IMR-90 (cell line): Measurements from ENCODE around the gene IRF2. TPM values are rescaled to one million over a fixed set of nuclear protein-coding genes. Genes with fewer than 3 reads are reported as not detected.

Source experiments
- ATAC-seq: fragments of 200-7000 bp; cut with Tn5 transposase; 2 replicates; pipeline ENCODE4 v1.9.1; 2020; ENCODE audit warnings: low read depth, mild to moderate bottlenecking, moderate library complexity
- BruUV-seq: library from RNA; stranded (reverse); fragments of 400-500 nt; replicated peaks from 2 replicates; lab custom pipeline; 2021; lab: Mats Ljungman, UMichigan
- CTCF ChIA-PET: fragments of 300-600 bp; formaldehyde crosslinking; extraction: SDS; loops from one replicate; lab custom pipeline; 2021; ENCODE audit warnings: antibody characterized with exemption; lab: Yijun Ruan, JAX
- POLR2A ChIA-PET: fragments of 300-600 bp; sonication (Branson Sonifier 250); formaldehyde crosslinking; loops from one replicate; lab custom pipeline; 2022; ENCODE audit warnings: antibody characterized with exemption; ENCODE audit not compliant: unreplicated experiment; lab: Charles Lee
- DNase-seq: peaks from one replicate; pipeline ENCODE4 v3.0.0; 2013
- H2AFZ ChIP-seq: replicated peaks from 2 replicates; pipeline ENCODE3; 2013; ENCODE audit warnings: low read length, mild to moderate bottlenecking; ENCODE audit not compliant: poor library complexity
- H2AK5ac ChIP-seq: 2 replicates; pipeline ENCODE4 v1.6.1; 2013; ENCODE audit warnings: low read depth, low read length, inconsistent platforms
- H2AK9ac ChIP-seq: replicated peaks from 2 replicates; pipeline ENCODE3; 2013; ENCODE audit warnings: mild to moderate bottlenecking, low read depth, low read length, moderate library complexity; ENCODE audit not compliant: poor library complexity
- H2BK120ac ChIP-seq: 2 replicates; pipeline ENCODE4 v1.6.1; 2013; ENCODE audit warnings: low read depth, low read length, inconsistent platforms
- H2BK15ac ChIP-seq: 3 replicates; pipeline ENCODE4 v1.6.1; 2013; ENCODE audit warnings: low read depth, low read length, inconsistent platforms
- H2BK20ac ChIP-seq: 2 replicates; pipeline ENCODE4 v1.6.1; 2013; ENCODE audit warnings: low read depth, mild to moderate bottlenecking, inconsistent platforms, low read length, moderate library complexity
- H2BK5ac ChIP-seq: 2 replicates; pipeline ENCODE4 v1.6.1; 2013; ENCODE audit warnings: mild to moderate bottlenecking, low read depth, low read length, inconsistent platforms; ENCODE audit not compliant: poor library complexity, severe bottlenecking
- H3K14ac ChIP-seq: replicated peaks from 2 replicates; pipeline ENCODE4 v1.6.1; 2013; ENCODE audit warnings: low read depth, low read length, inconsistent platforms
- H3K18ac ChIP-seq: 2 replicates; pipeline ENCODE4 v1.6.1; 2013; ENCODE audit warnings: low read depth, low read length, control low read depth
- H3K23ac ChIP-seq: 2 replicates; pipeline ENCODE4 v1.6.1; 2013; ENCODE audit warnings: low read depth, low read length, inconsistent platforms
- H3K27ac ChIP-seq: 2 replicates; pipeline ENCODE4 v1.5.1; 2013; ENCODE audit warnings: mild to moderate bottlenecking, control low read depth, low read length; ENCODE audit not compliant: insufficient read depth
- H3K27me3 ChIP-seq: 2 replicates; pipeline ENCODE4 v1.6.1; 2013; ENCODE audit warnings: low read length; ENCODE audit not compliant: control insufficient read depth, insufficient read depth
- H3K36me3 ChIP-seq: 2 replicates; pipeline ENCODE4 v1.6.1; 2013; ENCODE audit warnings: low read length, mixed read lengths; ENCODE audit not compliant: control insufficient read depth, insufficient read depth
- H3K4ac ChIP-seq: 2 replicates; pipeline ENCODE4 v1.6.1; 2013; ENCODE audit warnings: low read depth, low read length, inconsistent platforms
- H3K4me1 ChIP-seq: 2 replicates; pipeline ENCODE4 v1.6.1; 2013; ENCODE audit warnings: low read length, mixed read lengths; ENCODE audit not compliant: control insufficient read depth, insufficient read depth
- H3K4me2 ChIP-seq: 2 replicates; pipeline ENCODE4 v1.6.1; 2013; ENCODE audit warnings: low read depth, mild to moderate bottlenecking, control low read depth, low read length, moderate library complexity
- H3K4me3 ChIP-seq: 2 replicates; pipeline ENCODE4 v1.5.1; 2013; ENCODE audit warnings: low read depth, mild to moderate bottlenecking, control low read depth, low read length, moderate library complexity; ENCODE audit not compliant: insufficient read depth
- H3K56ac ChIP-seq: 2 replicates; pipeline ENCODE4 v1.6.1; 2013; ENCODE audit warnings: low read length, inconsistent platforms; ENCODE audit not compliant: insufficient read depth; ENCODE audit errors: extremely low read depth
- H3K79me1 ChIP-seq, 2 experiments: 2 replicates each; pipeline ENCODE4 v1.6.1; 2013; ENCODE audit warnings: low read length in 2 of 2, inconsistent platforms in 1 of 2, low read depth in 1 of 2
- H3K9ac ChIP-seq: 2 replicates; pipeline ENCODE4 v1.6.1; 2013; ENCODE audit warnings: low read depth, low read length, control low read depth
- H3K9me1 ChIP-seq: 2 replicates; pipeline ENCODE4 v1.6.1; 2013; ENCODE audit warnings: low read length, inconsistent platforms; ENCODE audit not compliant: insufficient read depth
- H3K9me3 ChIP-seq: 2 replicates; pipeline ENCODE4 v1.6.1; 2013; ENCODE audit warnings: low read length; ENCODE audit not compliant: control insufficient read depth, insufficient read depth
- H4K20me1 ChIP-seq: 2 replicates; pipeline ENCODE4 v1.6.1; 2013; ENCODE audit warnings: low read length, inconsistent platforms; ENCODE audit not compliant: insufficient read depth
- H4K5ac ChIP-seq: 2 replicates; pipeline ENCODE4 v1.6.1; 2013; ENCODE audit warnings: mild to moderate bottlenecking, low read depth, low read length, control low read depth
- H4K8ac ChIP-seq, 2 experiments: 2 replicates each; pipeline ENCODE4 v1.6.1; 2013; ENCODE audit warnings: low read depth in 2 of 2, low read length in 2 of 2, control low read depth in 1 of 2, inconsistent platforms in 1 of 2
- H4K91ac ChIP-seq: 2 replicates; pipeline ENCODE4 v1.6.1; 2013; ENCODE audit warnings: low read depth, low read length, inconsistent platforms; ENCODE audit not compliant: insufficient read depth
- BHLHE40 ChIP-seq: fragments of 150-350 bp; IDR thresholded peaks from 2 replicates; pipeline ENCODE4 v1.6.1; 2016; ENCODE audit warnings: mild to moderate bottlenecking, low read depth, low read length
- CEBPB ChIP-seq: IDR thresholded peaks from 2 replicates; pipeline ENCODE4 v1.6.1; 2012; ENCODE audit warnings: low read depth, low read length, improper control_type of control experiment
- CHD1 ChIP-seq: IDR thresholded peaks from 2 replicates; pipeline ENCODE4 v1.6.1; 2012; ENCODE audit warnings: low read depth, low read length, improper control_type of control experiment
- CTCF ChIP-seq: conservative IDR thresholded peaks from 2 replicates; pipeline ENCODE4 v1.5.1; 2012; ENCODE audit warnings: mild to moderate bottlenecking, low read depth, low read length, improper control_type of control experiment
- FOS ChIP-seq: fragments of 150-350 bp; IDR thresholded peaks from 2 replicates; pipeline ENCODE4 v1.6.1; 2016; ENCODE audit warnings: low read depth, low read length
- MAFK ChIP-seq: IDR thresholded peaks from 2 replicates; pipeline ENCODE4 v1.6.1; 2012; ENCODE audit warnings: low read depth, low read length, improper control_type of control experiment
- MAZ ChIP-seq: IDR thresholded peaks from 2 replicates; pipeline ENCODE4 v1.6.1; 2012; ENCODE audit warnings: low read depth, mild to moderate bottlenecking, low read length, improper control_type of control experiment, moderate library complexity, borderline replicate concordance
- MXI1 ChIP-seq: IDR thresholded peaks from 2 replicates; pipeline ENCODE4 v1.6.1; 2012; ENCODE audit warnings: low read depth, mild to moderate bottlenecking, low read length, moderate library complexity, borderline replicate concordance
- NFE2L2 ChIP-seq: fragments of 150-350 bp; IDR thresholded peaks from 2 replicates; pipeline ENCODE4 v1.6.1; 2016; ENCODE audit warnings: low read depth, mild to moderate bottlenecking, low read length
- POLR2A ChIP-seq: IDR thresholded peaks from 2 replicates; pipeline ENCODE4 v1.6.1; 2012; ENCODE audit warnings: mild to moderate bottlenecking, low read depth, low read length
- RAD21 ChIP-seq: IDR thresholded peaks from 2 replicates; pipeline ENCODE4 v1.6.1; 2012; ENCODE audit warnings: low read length, improper control_type of control experiment
- RCOR1 ChIP-seq: IDR thresholded peaks from 2 replicates; pipeline ENCODE4 v1.6.1; 2012; ENCODE audit warnings: mild to moderate bottlenecking, low read length, improper control_type of control experiment; ENCODE audit not compliant: insufficient replicate concordance
- RFX5 ChIP-seq: IDR thresholded peaks from 2 replicates; pipeline ENCODE4 v1.8.0; 2012; ENCODE audit warnings: low read depth, mild to moderate bottlenecking, low read length, moderate library complexity
- SMC3 ChIP-seq: fragments of 150-350 bp; IDR thresholded peaks from 2 replicates; pipeline ENCODE4 v1.6.1; 2016; ENCODE audit warnings: low read depth, mild to moderate bottlenecking, antibody characterized with exemption, low read length, moderate library complexity
- WGBS, 2 experiments: methylation state at CpG; one replicate each; pipeline versions ENCODE4 v1.1.5 to v1.1.7; 2013; ENCODE audit warnings: missing lambda C conversion rate in 2 of 2; ENCODE audit not compliant: insufficient read length in 1 of 2; ENCODE audit errors: extremely low coverage in 2 of 2; 5-methylcytosine and 5-hydroxymethylcytosine counted together
- dilution Hi-C: fragments of 300-500 bp; cut with HindIII; formaldehyde crosslinking; loops from one replicate; pipeline ENCODE4 v1.14.3; 2018; ENCODE audit warnings: low sequenced_read_pairs; ENCODE audit not compliant: unreplicated experiment
- in situ Hi-C: fragments of 300-500 bp; cut with MboI; formaldehyde crosslinking; loops from 3 replicates; pipeline ENCODE4 v1.14.3; 2019; ENCODE audit warnings: low sequenced_read_pairs, inconsistent platforms, mixed read lengths
- intact Hi-C: fragments of 100-400 bp; cut with micrococcal nuclease; formaldehyde crosslinking; loops from 2 replicates; pipeline ENCODE4 v1.10.0; 2022
- polyA plus RNA-seq, 3 experiments: library from polyadenylated mRNA; depleted of rRNA; stranded (reverse); fragments of >200 nt; gene quantifications; 2 replicates each; pipeline ENCODE4 v1.2.3, GENCODE V29; 2012; ENCODE audit warnings: low replicate concordance in 1 of 3
- total RNA-seq: library from RNA; depleted of rRNA; stranded (reverse); fragments of >200 nt; gene quantifications from 2 replicates; pipeline ENCODE4 v1.2.3, GENCODE V29; 2012
- TF ChIP-seq, protein P1 (sequence below): fragments of 150-350 bp; IDR thresholded peaks from 2 replicates; pipeline ENCODE4 v1.6.1; 2016; ENCODE audit warnings: low read depth, mild to moderate bottlenecking, low read length, moderate library complexity, borderline replicate concordance

IRF2 gene
- total and polyA plus RNA-seq, 2 of the 4 experiments (the other 2 are of a cell fraction): 16.5 to 21.9 TPM

DNA sequence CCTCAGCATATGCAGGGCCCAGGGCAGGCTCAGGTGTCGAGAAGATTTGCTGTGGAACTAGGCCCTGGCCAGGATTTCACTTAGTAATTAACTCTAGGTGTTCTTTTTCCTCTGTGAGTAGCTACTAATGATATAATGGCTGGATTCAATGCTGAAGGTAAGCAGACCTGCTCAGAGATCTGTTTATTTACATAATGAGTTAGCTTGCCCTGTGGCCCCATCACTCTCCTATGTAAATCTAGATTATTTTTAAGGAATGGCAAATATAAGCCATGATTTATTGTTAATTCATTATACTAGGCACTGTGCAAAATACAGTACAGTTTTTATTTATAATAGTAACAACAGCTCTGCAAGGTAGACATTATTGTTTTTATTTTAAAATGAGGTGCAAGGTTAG lies 117.2 kb downstream of the IRF2 start:
- ATAC-seq (no peak), DNase-seq (no peak)
- no peak overlapping the region for H2BK120ac ChIP-seq
- no peaks in the 10 kb centered on the region for H4K20me1 ChIP-seq
- POLR2A ChIA-PET: no interaction called here
- no peak overlapping the region for H3K4me3 ChIP-seq
- peaks cover 9% of the 10 kb centered on the region; the same call in 1 of the 2 replicates for H3K9me1 ChIP-seq
- BruUV-seq: no TSS peak
- no peak overlapping the region for H3K4me2 ChIP-seq
- H3K27me3 ChIP-seq: no peaks in the 10 kb centered on the region
- no peaks in the 10 kb centered on the region for H3K79me1 ChIP-seq
- CTCF ChIA-PET: no interaction called here
- H3K36me3 ChIP-seq: no peaks in the 10 kb centered on the region
- H3K9ac ChIP-seq: no peak overlapping the region
- 100% methylated on average over 1 of the region's 1 CpG; no CpG with 5 or more reads in 1 of the 2 experiments for WGBS, 2 experiments
- H2BK5ac ChIP-seq: no peak overlapping the region
- no peak overlapping the region for H2BK20ac ChIP-seq
- intact Hi-C loops (no loop called here), in situ Hi-C loops (no loop called here), dilution Hi-C loops (no loop called here)
- peak overlapping the region; percentile 26 for H2AK9ac ChIP-seq
- H2AK5ac ChIP-seq: peak overlapping the region; percentile 50; the same call in 1 of the 2 replicates
- peaks cover 9% of the 10 kb centered on the region for H3K4me1 ChIP-seq
- H3K27ac ChIP-seq: no peak overlapping the region
- H2BK15ac ChIP-seq: 0 out of 3 replicates have a peak overlapping the region, but pooled peaks have one; percentile 60
- H3K14ac ChIP-seq: no peak overlapping the region
- H3K18ac ChIP-seq: no peak overlapping the region
- H3K4ac ChIP-seq: no peak overlapping the region
- no peak overlapping the region for H4K5ac ChIP-seq
- H3K9me3 ChIP-seq: peaks cover 6% of the 10 kb centered on the region
- H2AFZ ChIP-seq: peak overlapping the region; percentile 27
- no peak overlapping the region for H3K56ac ChIP-seq
- TF ChIP-seq, protein P1, sequence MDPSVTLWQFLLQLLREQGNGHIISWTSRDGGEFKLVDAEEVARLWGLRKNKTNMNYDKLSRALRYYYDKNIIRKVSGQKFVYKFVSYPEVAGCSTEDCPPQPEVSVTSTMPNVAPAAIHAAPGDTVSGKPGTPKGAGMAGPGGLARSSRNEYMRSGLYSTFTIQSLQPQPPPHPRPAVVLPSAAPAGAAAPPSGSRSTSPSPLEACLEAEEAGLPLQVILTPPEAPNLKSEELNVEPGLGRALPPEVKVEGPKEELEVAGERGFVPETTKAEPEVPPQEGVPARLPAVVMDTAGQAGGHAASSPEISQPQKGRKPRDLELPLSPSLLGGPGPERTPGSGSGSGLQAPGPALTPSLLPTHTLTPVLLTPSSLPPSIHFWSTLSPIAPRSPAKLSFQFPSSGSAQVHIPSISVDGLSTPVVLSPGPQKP: no peak
- TF ChIP-seq MAZ (no peak), CTCF (no peak), SMC3 (no peak), RCOR1 (no peak), FOS (no peak), CHD1 (no peak), BHLHE40 (no peak), RFX5 (no peak), NFE2L2 (no peak), CEBPB (no peak), POLR2A (no peak), RAD21 (no peak), MXI1 (no peak), MAFK (no peak)
- H3K23ac ChIP-seq: no peak overlapping the region
- no peak overlapping the region for H4K91ac ChIP-seq
- no peak overlapping the region for H4K8ac ChIP-seq
